Mucosa of descending colon (tissue), 3 donors: ENCODE measurements around the gene PDIA4. TPM values are rescaled to one million over a fixed set of nuclear protein-coding genes. Genes with fewer than 3 reads are reported as not detected.
"Not testable (repeated sequence)": the region's sequence is repeated elsewhere in the genome, so short reads cannot be mapped to it uniquely, and the experiment has no call there.

Source experiments
- ATAC-seq: fragments of 200-7000 bp; cut with Tn5 transposase; one replicate; pipeline ENCODE4 v1.9.1; 2020; ENCODE audit warnings: mild to moderate bottlenecking, moderate library complexity
- DNase-seq, 3 donors: peaks; one replicate each; pipeline ENCODE4 v3.0.0-alpha.2; 2020
- H3K36me3 ChIP-seq: fragments of 200-600 bp; one replicate; pipeline ENCODE4 v1.8.0; 2021; ENCODE audit warnings: low read depth, mild to moderate bottlenecking
- H3K4me1 ChIP-seq: fragments of 200-600 bp; one replicate; pipeline ENCODE4 v1.8.0; 2021; ENCODE audit warnings: low read depth, mild to moderate bottlenecking
- H3K4me3 ChIP-seq: fragments of 200-600 bp; one replicate; pipeline ENCODE4 v1.8.0; 2021; ENCODE audit warnings: mild to moderate bottlenecking
- H3K9me3 ChIP-seq: fragments of 200-600 bp; one replicate; pipeline ENCODE4 v1.8.0; 2021; ENCODE audit warnings: mild to moderate bottlenecking
- CTCF ChIP-seq: fragments of 200-600 bp; IDR thresholded peaks from one replicate; pipeline ENCODE4 v1.8.0; 2022; ENCODE audit warnings: antibody characterized with exemption, mild to moderate bottlenecking
- intact Hi-C, 2 donors: fragments of 100-400 bp; cut with DNase I in 1 of 2; cut with micrococcal nuclease in 1 of 2; formaldehyde crosslinking; loops; one replicate each; pipeline versions ENCODE4 v1.11.0 to v1.11.1; 2022; cut with DNase I, micrococcal nuclease
- total RNA-seq, 3 donors: library from RNA; stranded (reverse); fragmentation: NEBNext Ultra II Directional in 2 of 3; extraction: Animal tissue kit (Norgen Biotek cat#: 25700) in 2 of 3; gene quantifications; one replicate each; pipeline versions ENCODE4 v1.2.1 to v1.2.4, GENCODE V29; 2021 to 2023
- donor health status: DM: no; HTN: no; CAD: no; lungs with moderate emphysema.
- donor health status: DM: no; HTN: no; CAD: no.
- donor health status: DM: no; HTN: yes; CAD: no.

Gene PDIA4
- total RNA-seq, 3 donors from 2014 or later = 78.4 to 211 (median 109) TPM

GRCh38 chr7:149071641-149072437, 43.5 kb upstream of the PDIA4 start:
- Histone ChIP-seq H3K4me3 (no peak overlapping the region), H3K4me1 (no peaks in the 10 kb centered on the region), H3K36me3 (no peaks in the 10 kb centered on the region), H3K9me3 (no peaks in the 10 kb centered on the region)
- ATAC-seq = peak; percentile 55
- intact Hi-C loops = loop anchor here in 1 of 2 donors (10.0 kb wide), 1 partner anchor 67 kb away; no protein-coding TSS in a partner anchor
- no peak for TF ChIP-seq CTCF
- peak in 2 of 3 donors; percentile 29 to 62 for DNase-seq

GRCh38 chr7:149071182-149071635, 42.9 kb upstream of the PDIA4 start:
- intact Hi-C loops = loop anchor here in 1 of 2 donors (10.0 kb wide), 1 partner anchor 66 kb away; no protein-coding TSS in a partner anchor
- ATAC-seq = peak; percentile 19
- no peak for TF ChIP-seq CTCF
- DNase-seq = no peak
- Histone ChIP-seq H3K36me3 (no peaks in the 10 kb centered on the region), H3K9me3 (no peaks in the 10 kb centered on the region), H3K4me1 (no peaks in the 10 kb centered on the region), H3K4me3 (no peak overlapping the region)

GRCh38 chr7:149070372-149071125, 42.2 kb upstream of the PDIA4 start:
- DNase-seq (no peak), ATAC-seq (no peak)
- no peak for TF ChIP-seq CTCF
- H3K4me1 ChIP-seq = no peaks in the 10 kb centered on the region
- no peaks in the 10 kb centered on the region for H3K36me3 ChIP-seq
- no peaks in the 10 kb centered on the region for H3K9me3 ChIP-seq
- H3K4me3 ChIP-seq = no peak overlapping the region
- intact Hi-C loops = loop anchor here in 1 of 2 donors (10.0 kb wide), 1 partner anchor 66 kb away; no protein-coding TSS in a partner anchor

- Histone ChIP-seq H3K4me1 (no peaks in the 10 kb centered on the region), H3K4me3 (no peak overlapping the region), H3K36me3 (no peaks in the 10 kb centered on the region), H3K9me3 (no peaks in the 10 kb centered on the region)
- TF ChIP-seq CTCF = no peak
- ATAC-seq (no peak), DNase-seq (peak in 1 of 3 donors; percentile 9)
- intact Hi-C loops = no loop called here
Measured at GRCh38 chr7:149067869-149068268, 39.6 kb upstream of the PDIA4 start.

GRCh38 chr7:149063476-149063875, 35.2 kb upstream of the PDIA4 start:
- no peaks in the 10 kb centered on the region for H3K36me3 ChIP-seq
- H3K9me3 ChIP-seq = no peaks in the 10 kb centered on the region
- no peaks in the 10 kb centered on the region for H3K4me1 ChIP-seq
- TF ChIP-seq CTCF = no peak
- DNase-seq (no peak), ATAC-seq (no peak)
- no peak overlapping the region for H3K4me3 ChIP-seq
- intact Hi-C loops = no loop called here

- ATAC-seq, H3K9me3 ChIP-seq, DNase-seq, H3K36me3 ChIP-seq, H3K4me3 ChIP-seq, H3K4me1 ChIP-seq, intact Hi-C loops: not testable (repeated sequence)
Measured at GRCh38 chr7:149062217-149062899, 34.1 kb upstream of the PDIA4 start.
